ENCODE measurements around the gene EPS15. TPM values are rescaled to one million over a fixed set of nuclear protein-coding genes. Genes with fewer than 3 reads are reported as not detected.

Gene EPS15
- total RNA-seq, 1 experiment from 2014 or later = 54.4 TPM

- CTCF ChIA-PET = interaction anchor here (0.6 kb wide), 1 partner anchor 8 kb away, joined by 4 read pairs; no protein-coding TSS in a partner anchor
- Histone ChIP-seq H3K27me3 (ENCODE audit: control insufficient read depth, insufficient read depth, low read length) (no peaks in the 10 kb centered on the region), H3K4me1 (ENCODE audit: control insufficient read depth, insufficient read depth, low read length) (peaks cover 4% of the 10 kb centered on the region), H3K4me3 (ENCODE audit: low read depth in 2 of 2, low read length in 2 of 2) (no peak overlapping the region), H3K9me3 (ENCODE audit: control insufficient read depth, insufficient read depth, low read depth, low read length) (no peaks in the 10 kb centered on the region), H3K36me3 (ENCODE audit: control insufficient read depth, insufficient read depth, low read length) (no peaks in the 10 kb centered on the region), H3K27ac (ENCODE audit: low read length) (peak overlapping the region; percentile 41; the same call in 1 of the 2 replicates)
- POLR2A ChIA-PET = no interaction called here
- no TSS peak for BruUV-seq (replicated peaks)
- TF ChIP-seq TCF7L2 (IDR thresholded peaks at IDR 0.05; ENCODE audit: low read depth, low read length) (no peak), CTCF (IDR thresholded peaks at IDR 0.05) (no peak), POLR2AphosphoS5 (IDR thresholded peaks at IDR 0.05; ENCODE audit: low read depth, low read length) (no peak), SIN3A (IDR thresholded peaks at IDR 0.05; ENCODE audit: borderline replicate concordance, insufficient read depth, low read depth, low read length) (no peak), REST (IDR thresholded peaks at IDR 0.05; ENCODE audit: insufficient read depth in 1 of 2, low read depth in 2 of 2, low read length in 1 of 2) (no peak)
- in situ Hi-C loops (cut with HindIII; ENCODE audit: low pct_unique_long_range_greater_than_20kb, low sequenced_read_pairs) (no loop called here), intact Hi-C loops (cut with micrococcal nuclease; ENCODE audit: unreplicated experiment) (no loop called here)
- ATAC-seq (no peak), DNase-seq (ENCODE audit: low read depth, low spot score) (no peak)
These were observed 30.1 kb upstream of the EPS15 start for GRCh38 chr1:51549016-51549619.

- no peak for ATAC-seq
- intact Hi-C loops (cut with micrococcal nuclease; ENCODE audit: unreplicated experiment) = no loop called here
- Histone ChIP-seq H3K9me3 (ENCODE audit: control insufficient read depth, insufficient read depth, low read depth, low read length) (no peaks in the 10 kb centered on the region), H3K36me3 (ENCODE audit: control insufficient read depth, insufficient read depth, low read length) (no peaks in the 10 kb centered on the region), H3K27ac (ENCODE audit: low read length) (no peak overlapping the region), H3K27me3 (ENCODE audit: control insufficient read depth, insufficient read depth, low read length) (no peaks in the 10 kb centered on the region), H3K4me3 (ENCODE audit: low read depth in 2 of 2, low read length in 2 of 2) (no peak overlapping the region), H3K4me1 (ENCODE audit: control insufficient read depth, insufficient read depth, low read length) (peaks cover 21% of the 10 kb centered on the region)
- TF ChIP-seq POLR2AphosphoS5 (IDR thresholded peaks at IDR 0.05; ENCODE audit: low read depth, low read length) (no peak), TCF7L2 (IDR thresholded peaks at IDR 0.05; ENCODE audit: low read depth, low read length) (no peak), CTCF (IDR thresholded peaks at IDR 0.05) (no peak), REST (IDR thresholded peaks at IDR 0.05; ENCODE audit: insufficient read depth in 1 of 2, low read depth in 2 of 2, low read length in 1 of 2) (no peak), SIN3A (IDR thresholded peaks at IDR 0.05; ENCODE audit: borderline replicate concordance, insufficient read depth, low read depth, low read length) (no peak)
- BruUV-seq (replicated peaks) = no TSS peak
- in situ Hi-C loops (cut with HindIII; ENCODE audit: low pct_unique_long_range_greater_than_20kb, low sequenced_read_pairs) = no loop called here
- CTCF ChIA-PET = no interaction called here
- DNase-seq (ENCODE audit: low read depth, low spot score) = no peak
- POLR2A ChIA-PET = no interaction called here
These were observed 24.8 kb upstream of the EPS15 start for GRCh38 chr1:51543858-51544257.

Data from Panc1 (cell line).